HEK293T (cell line): ENCODE data around the gene PACRG.

ENCODE experiments used
- FOXK2 ChIP-seq: fragments of 450-650 bp; IDR thresholded peaks from 2 replicates; pipeline ENCODE4 v1.6.1; 2016; ENCODE audit warnings: mild to moderate bottlenecking
- LEF1 ChIP-seq: fragments of 450-650 bp; IDR thresholded peaks from 2 replicates; pipeline ENCODE4 v1.6.1; 2017; ENCODE audit warnings: mild to moderate bottlenecking, borderline replicate concordance

DNA sequence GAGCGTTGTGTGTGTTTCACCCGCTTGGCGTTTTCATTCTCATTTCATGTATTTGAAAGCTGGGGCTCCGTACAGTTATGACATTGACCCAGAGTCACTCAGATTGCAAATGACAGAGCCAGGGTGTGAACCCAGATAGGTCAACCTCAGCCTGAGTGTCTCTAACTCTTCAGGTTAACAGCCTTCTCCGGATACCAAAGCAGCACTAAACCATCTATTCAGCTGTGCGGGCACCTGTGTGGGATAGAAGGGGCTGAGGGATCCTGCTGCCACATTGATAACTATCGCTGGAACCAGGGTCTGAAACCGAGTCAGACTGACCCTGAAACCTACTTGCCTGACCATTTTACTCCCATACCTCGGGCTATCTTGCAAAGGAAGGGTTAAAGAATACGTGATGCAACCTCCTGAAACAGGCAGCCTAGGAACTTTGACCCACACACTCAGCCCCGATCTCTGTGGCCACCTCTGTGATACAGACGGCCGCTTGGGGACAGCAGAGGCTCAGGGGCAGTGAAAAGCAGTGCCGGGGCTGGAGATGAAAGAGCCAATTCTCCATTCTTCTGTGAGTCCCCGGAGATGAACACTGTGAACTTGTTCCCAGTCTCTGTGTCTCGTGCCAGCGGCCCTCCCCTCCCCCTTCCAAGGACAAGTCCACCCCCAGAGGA lies 453.2 kb downstream of the PACRG start:
- TF ChIP-seq LEF1 (no peak), FOXK2 (no peak)
